Thyroid gland (tissue), 4 donors: ENCODE measurements around the gene ARHGAP8.

Experiments
- CTCF ChIP-seq, 6 experiments: fragments of 200-600 bp in 3 of 6; fragments of 450-650 bp in 3 of 6; sonication (generic) in 3 of 6; IDR thresholded peaks; one replicate each; pipeline ENCODE4 v1.5.1; 2016 to 2019; ENCODE audit warnings: antibody characterized with exemption in 6 of 6, mild to moderate bottlenecking in 2 of 6, inconsistent platforms in 1 of 6, moderate library complexity in 1 of 6
- POLR2A ChIP-seq, 2 donors: fragments of 450-650 bp; IDR thresholded peaks; one replicate each; pipeline ENCODE4 v1.6.1; 2017; ENCODE audit warnings: antibody characterized with exemption in 2 of 2, mild to moderate bottlenecking in 2 of 2, moderate library complexity in 1 of 2

DNA sequence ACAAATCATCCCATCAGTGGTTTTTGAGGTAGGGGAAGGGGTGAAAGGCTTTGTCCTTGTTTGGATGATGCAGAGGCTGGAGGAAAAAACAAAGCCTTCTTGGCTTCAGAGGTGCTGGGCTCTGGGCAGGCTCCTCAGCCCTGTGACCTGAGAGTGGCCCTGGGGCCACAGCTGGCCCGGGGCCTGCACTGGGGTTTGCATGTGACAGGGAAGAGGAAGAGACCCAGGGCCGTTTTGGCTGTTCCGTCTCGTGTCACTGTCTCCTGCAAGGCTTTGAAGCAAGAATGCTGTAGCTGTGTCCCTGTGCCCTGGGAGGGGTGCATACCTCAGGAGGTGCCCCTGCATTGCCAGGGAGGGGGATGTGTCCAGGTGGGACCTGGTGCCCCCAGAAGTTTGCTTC, 12.6 kb downstream of the ARHGAP8 start:
- TF ChIP-seq CTCF (IDR thresholded peaks at IDR 0.05) (no peak), POLR2A (IDR thresholded peaks at IDR 0.05) (no peak)
